Smooth muscle cell of the brain vasculature (primary cell): ENCODE results near the gene CYP11A1.

Source experiments
- DNase-seq: peaks from one replicate; pipeline ENCODE4 v3.0.0-alpha.2; 2012; ENCODE audit warnings: low read depth, low spot score

CYP11A1 gene

DNA sequence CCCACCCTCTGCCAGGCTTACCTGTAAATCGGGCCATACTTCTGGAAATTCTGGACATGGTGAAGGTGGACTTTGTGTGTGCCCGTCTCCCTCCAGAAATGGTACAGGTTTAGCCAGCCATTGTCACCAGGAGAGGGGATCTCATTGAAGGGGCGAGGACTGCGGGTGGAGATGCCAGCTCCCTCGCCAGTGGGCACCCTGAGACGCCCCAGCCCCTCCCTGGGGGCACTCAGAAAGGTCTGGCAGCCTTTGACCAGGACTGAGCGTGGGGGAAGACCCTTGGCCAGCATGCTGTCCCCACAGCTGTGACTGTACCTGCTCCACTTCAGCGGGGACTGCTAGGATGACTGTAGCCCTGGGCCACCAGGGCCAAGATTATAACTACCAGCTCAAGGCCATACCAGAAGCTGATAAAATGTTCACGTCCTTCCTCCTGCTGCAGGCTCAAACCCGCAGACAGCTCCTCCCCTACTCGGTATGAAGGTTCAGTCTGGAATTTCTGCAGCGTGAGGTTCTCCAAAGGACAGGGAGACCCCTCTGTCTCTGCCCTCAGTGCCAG lies at the start of gene CYP11A1:
Gene CYP11A1 (minus strand): TSS at position 351 of the 559 bp plus-strand sequence. CDS start 61 bp downstream, at position 290.
- no peak for DNase-seq

GRCh38 chr15:74417225-74417624 lies 49.8 kb upstream of the CYP11A1 start:
- no peak for DNase-seq

- DNase-seq, result no peak
Observed at GRCh38 chr15:74415966-74416916, 48.8 kb upstream of the CYP11A1 start.

DNA sequence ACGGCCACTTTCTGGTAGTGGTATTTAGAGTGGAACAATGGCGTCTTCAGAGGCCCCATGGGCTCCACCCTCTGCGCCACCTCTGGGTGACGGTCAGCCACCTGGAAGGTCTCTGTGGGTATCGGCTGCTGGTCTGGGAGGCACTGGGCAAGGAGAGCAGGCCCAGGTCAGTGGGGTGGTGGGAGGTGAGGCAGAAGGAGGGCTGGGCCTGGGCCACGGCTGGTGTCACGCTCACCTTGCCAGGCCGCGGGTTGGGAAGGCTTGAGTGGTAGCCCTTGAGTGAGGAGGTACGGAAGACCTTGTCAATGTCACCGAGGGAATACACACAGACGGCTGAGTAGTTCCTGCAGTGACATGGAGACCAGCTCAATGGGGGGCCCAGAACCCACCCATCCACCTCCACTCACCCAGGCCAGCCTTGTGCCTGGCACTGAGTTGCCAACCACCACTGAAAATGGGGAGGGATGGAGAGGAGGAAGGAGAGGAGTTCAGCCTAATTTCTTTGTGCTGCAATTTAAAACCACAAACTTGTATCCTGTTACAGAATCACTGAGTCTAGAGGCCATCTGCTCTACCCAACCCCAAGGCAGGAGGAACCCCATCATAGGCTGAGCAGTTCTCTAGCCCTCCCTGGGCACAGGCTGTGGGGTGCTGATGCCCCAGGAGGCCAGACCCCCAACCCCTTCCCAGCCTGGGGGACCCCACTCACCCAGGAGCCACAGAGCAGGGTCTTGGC lies 47.3 kb upstream of the CYP11A1 start:
- DNase-seq, result no peak

- DNase-seq, result no peak
Observed at GRCh38 chr15:74414081-74414580, 46.7 kb upstream of the CYP11A1 start.

GRCh38 chr15:74413350-74414080 lies 46.1 kb upstream of the CYP11A1 start:
- no peak for DNase-seq

GRCh38 chr15:74412159-74412558 lies 44.7 kb upstream of the CYP11A1 start:
- no peak for DNase-seq

DNA sequence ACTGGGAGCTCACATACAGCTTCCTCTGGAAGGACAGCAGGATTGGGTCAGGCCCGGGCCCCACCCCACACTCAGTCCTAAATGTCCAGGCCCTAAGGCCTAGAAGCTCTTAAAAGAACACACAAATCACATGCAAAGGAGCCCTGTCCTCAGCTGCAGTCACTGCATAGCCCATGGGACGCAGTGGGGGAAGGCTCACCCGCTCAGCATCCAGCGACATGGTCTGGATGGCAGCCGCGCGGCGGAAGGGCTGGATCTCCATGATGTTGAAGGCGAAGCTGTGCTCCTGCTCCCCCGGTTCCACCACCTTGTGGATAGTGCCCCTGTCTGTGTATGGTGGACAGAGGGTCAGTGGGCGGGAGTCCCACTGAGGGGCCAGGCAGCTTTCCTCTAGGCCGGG lies 44.2 kb upstream of the CYP11A1 start:
- no peak for DNase-seq

DNA sequence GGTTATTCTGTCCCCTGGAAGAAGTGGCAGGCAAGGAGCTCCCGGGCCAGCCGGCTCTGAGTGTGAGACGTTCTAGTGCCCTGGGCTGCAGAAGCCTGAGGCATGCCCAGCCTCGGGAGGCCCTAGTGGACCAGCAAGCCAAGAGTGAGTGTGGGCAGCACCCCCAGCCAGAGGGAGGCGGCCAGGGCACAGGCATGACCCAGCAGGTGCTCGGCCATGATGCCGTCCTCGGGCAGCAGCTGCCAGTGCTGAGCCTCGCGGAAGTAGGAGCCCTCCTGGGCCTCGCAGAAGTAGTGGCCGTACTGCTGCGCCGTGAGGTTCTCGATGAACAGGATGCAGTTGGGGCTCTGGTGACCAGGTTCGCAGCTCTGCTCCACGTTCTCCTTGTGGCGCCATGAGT lies 43.1 kb upstream of the CYP11A1 start:
- no peak for DNase-seq

DNA sequence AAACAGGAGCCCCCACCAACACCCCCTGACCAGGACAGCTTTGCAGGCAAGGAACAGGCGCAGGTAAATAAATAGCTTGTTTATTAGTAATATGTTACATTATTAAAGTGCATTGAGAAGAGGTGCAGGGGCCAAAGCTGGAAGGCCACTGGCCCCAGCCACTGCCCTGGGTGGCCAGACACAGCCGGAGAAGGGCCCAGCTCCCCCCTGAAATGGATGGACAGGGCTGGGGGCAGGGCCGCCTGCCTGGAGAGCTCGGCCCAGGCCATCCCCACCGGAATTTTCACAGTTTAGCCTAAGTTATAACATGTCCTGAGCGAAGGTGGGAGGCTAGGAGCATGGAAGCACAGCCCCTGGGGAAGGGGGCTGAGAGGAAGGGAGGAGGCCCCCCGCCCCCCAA lies 41.8 kb upstream of the CYP11A1 start:
- DNase-seq, result no peak

DNA sequence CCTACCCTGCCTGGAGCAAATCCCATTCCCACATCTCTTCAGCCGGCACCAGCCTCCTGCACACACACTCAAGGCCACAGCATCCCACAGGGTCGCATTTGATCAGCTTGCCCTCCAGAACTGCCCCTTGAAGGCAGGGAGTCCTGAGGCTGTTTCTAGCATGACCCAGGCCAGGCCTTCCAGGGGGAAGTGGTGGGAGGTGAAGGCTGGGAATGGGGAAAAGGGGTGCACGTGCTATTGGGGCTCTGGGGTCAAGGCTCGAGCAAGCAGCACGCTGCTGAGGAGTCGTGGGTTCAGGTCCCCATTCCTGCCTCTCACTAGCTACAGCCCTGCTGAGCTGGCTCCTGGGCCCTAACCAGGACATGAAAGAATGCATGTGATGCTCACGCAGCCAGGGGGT lies 41.4 kb upstream of the CYP11A1 start:
- no peak for DNase-seq

- DNase-seq, result no peak
Observed at GRCh38 chr15:74408385-74408784, 40.9 kb upstream of the CYP11A1 start.

- DNase-seq, result peak; percentile 47
Observed at GRCh38 chr15:74406992-74407705, 39.7 kb upstream of the CYP11A1 start.

- no peak for DNase-seq
Observed at GRCh38 chr15:74406517-74406916, 39.1 kb upstream of the CYP11A1 start.

- DNase-seq, result no peak
Observed at GRCh38 chr15:74405823-74406222, 38.4 kb upstream of the CYP11A1 start.

DNA sequence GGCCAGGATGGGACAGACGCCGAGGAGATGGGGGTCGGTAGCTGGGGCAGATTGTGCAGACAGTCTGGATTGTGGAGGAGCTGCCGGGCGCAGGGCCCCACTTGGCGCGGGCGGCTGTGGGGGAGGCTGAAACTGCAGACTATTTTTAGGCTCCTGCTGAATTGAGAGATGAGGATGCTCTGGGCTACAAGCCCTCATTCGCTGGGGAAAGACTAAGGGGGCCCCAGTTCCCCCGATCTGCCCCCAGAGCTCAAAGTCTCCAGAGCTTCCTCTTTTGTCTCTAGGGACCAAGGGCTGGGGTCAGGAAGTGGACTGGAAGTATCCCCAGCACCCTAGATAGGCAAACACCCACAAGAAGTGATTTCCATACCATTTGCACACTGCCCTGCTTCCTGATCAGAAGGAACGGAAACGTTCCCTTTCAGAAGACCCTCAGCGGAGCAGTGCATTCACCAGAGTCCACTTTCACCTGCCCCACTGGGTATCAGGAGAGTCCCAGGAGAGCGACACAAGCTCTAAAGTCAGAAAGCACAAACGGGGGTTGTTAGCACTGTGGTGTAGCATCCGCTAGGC lies 36.6 kb upstream of the CYP11A1 start:
- no peak for DNase-seq

DNA sequence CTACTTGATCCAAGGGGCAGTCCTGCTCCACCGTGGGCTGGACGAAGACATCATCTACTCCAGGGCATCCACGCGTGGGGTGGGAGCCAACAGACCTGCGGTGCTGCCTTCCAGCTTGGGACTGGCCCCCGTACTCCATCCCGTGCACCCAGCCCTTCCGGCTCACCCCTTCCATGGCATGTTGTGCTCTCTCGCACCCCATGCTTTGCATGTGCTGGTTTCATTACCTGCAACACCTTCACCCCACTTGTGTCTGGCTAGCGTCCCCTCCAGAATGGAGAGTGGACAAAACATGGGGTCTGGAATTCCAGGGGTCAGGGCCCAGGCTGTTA lies 36.1 kb upstream of the CYP11A1 start:
- no peak for DNase-seq

GRCh38 chr15:74402873-74403587 lies 35.6 kb upstream of the CYP11A1 start:
- DNase-seq, result no peak

DNA sequence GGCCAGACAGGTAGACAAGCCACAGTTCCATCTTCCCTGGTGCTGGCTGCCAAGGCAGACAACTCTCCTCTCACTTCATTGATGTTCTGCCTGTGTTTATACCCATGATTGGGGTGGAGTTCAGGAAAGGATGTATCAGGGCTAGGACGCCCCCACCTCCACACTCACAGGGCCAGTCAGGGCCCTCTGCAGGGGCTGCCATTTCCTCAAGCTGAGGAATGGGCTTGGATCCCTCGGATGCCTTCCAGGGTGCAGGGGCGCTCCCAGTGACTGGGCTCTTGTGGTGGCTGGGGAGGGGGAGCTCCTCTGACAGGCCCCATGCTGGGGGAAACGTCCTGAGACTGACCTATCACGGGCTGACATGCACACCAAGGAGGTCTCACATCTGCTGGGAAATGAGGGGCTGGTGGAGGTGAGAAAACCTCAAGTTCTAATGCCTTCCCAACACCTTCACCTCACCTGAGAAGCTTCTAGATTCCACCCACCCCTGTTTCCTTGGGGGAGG lies 34.9 kb upstream of the CYP11A1 start:
- DNase-seq, result no peak
